Activated T-cell treated with anti-CD3 and anti-CD28 coated beads, Interleukin-2, amount 50 U/mL, for 72 hours (primary cell): ENCODE data around the gene SMARCA2. TPM values are rescaled to one million over a fixed set of nuclear protein-coding genes. Genes with fewer than 3 reads are reported as not detected.

Experiments used
- ATAC-seq, 2 donors: fragments of 150-1000 bp; cut with Tn5 transposase; replicated peaks in 1 of 2; 2 replicates each; pipeline ENCODE4 v1.10.0; 2021; ENCODE audit warnings: moderate library complexity in 2 of 2, mild to moderate bottlenecking in 1 of 2
- DNase-seq, 2 donors: peaks; one replicate each; pipeline ENCODE4 v3.0.0; 2021 to 2022; ENCODE audit warnings: mixed read lengths in 1 of 2
- H3K27ac Mint-ChIP-seq: one replicate; pipeline ENCODE4 v1.8.0; 2022; ENCODE audit warnings: mild to moderate bottlenecking, moderate library complexity, mixed read lengths
- H3K27me3 Mint-ChIP-seq: one replicate; pipeline ENCODE4 v1.8.0; 2022; ENCODE audit warnings: low read depth, mixed read lengths
- H3K36me3 Mint-ChIP-seq, 2 donors: one replicate each; pipeline ENCODE4 v1.8.0; 2022; ENCODE audit warnings: mixed read lengths in 2 of 2, mild to moderate bottlenecking in 1 of 2; ENCODE audit not compliant: insufficient read depth in 2 of 2
- H3K4me1 Mint-ChIP-seq: one replicate; pipeline ENCODE4 v1.8.0; 2022; ENCODE audit warnings: low read depth, mixed read lengths
- H3K4me3 Mint-ChIP-seq, 2 donors: one replicate each; pipeline ENCODE4 v1.8.0; 2022; ENCODE audit warnings: mild to moderate bottlenecking in 2 of 2, mixed read lengths in 2 of 2, moderate library complexity in 2 of 2
- H3K9me3 Mint-ChIP-seq, 2 donors: one replicate each; pipeline ENCODE4 v1.8.0; 2022; ENCODE audit warnings: mixed read lengths in 2 of 2
- total RNA-seq, 2 donors: library from RNA; stranded (reverse); gene quantifications; one replicate each; pipeline ENCODE4 v1.2.3, GENCODE V29; 2022

The SMARCA2 gene
- total RNA-seq, 2 donors from 2014 or later, result 117 to 120 TPM

DNA sequence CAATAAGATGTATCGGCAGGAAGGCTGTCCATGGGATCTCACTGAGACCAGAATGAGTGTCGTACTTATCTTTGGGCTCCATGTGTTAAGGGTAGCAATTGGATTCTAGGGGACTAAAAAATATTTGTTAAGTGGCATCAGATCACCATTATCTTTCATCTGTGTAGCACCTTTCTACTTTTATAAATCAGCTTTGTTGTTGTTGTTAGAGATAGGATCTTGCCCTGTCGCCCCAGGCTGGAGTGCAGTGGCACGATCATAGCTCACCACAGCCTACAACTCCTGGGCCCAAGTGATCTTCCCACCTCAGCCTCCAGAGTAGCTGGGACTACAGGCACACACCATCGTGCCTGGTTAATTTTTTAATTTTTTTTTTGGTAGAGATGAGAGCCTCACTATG lies 220.5 kb downstream of the SMARCA2 start:
- no peaks in the 10 kb centered on the region for H3K36me3 Mint-ChIP-seq
- H3K27ac Mint-ChIP-seq, result no peak overlapping the region
- no peaks in the 10 kb centered on the region for H3K9me3 Mint-ChIP-seq
- peaks cover 15% of the 10 kb centered on the region for H3K27me3 Mint-ChIP-seq
- no peak for ATAC-seq
- H3K4me3 Mint-ChIP-seq, result no peak overlapping the region
- no peaks in the 10 kb centered on the region for H3K4me1 Mint-ChIP-seq
- DNase-seq, result no peak

DNA sequence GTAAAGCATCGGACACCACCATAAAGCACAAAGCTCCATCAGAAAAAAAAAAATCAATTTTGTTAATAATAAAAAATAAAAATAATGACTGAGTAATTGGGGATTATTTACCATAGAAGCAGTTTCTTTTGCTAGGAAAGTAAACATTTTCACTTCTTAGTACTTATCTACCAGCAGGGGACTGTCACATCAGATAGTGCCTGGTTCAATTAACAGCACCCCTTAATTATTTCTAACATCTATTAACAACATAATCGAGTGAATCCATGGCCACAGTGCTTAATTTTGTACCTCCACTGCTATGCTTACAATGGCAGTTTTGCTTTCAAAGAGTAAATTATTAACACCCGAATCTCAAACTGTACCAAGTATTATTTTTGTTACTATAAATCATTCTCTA lies 221.7 kb downstream of the SMARCA2 start:
- H3K4me3 Mint-ChIP-seq, result no peak overlapping the region
- ATAC-seq (no peak), DNase-seq (no peak)
- peaks cover 6% of the 10 kb centered on the region for H3K4me1 Mint-ChIP-seq
- H3K36me3 Mint-ChIP-seq, result no peaks in the 10 kb centered on the region
- peaks cover 15% of the 10 kb centered on the region for H3K27me3 Mint-ChIP-seq
- no peaks in the 10 kb centered on the region for H3K9me3 Mint-ChIP-seq
- H3K27ac Mint-ChIP-seq, result no peak overlapping the region

DNA sequence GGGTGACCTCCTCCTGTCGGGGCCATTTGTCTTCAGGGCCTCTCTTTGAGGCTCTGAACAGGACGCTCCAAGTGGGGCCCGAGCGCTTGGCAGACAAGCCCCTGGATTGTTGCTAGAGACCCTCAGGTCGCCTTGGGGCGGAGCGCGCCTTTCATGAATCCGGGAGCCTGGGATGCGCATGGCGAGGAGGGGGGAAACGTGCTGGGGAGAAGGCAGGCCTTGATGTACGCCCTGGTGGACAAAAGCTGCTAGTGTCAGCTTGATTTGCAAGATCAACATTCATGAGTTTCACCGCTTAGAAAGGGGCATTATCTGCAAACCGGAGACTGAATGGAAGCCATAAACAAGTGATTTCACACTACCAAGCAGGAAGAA lies 226.3 kb downstream of the SMARCA2 start:
- peak overlapping the region; percentile 85 to 88 for H3K4me3 Mint-ChIP-seq
- H3K9me3 Mint-ChIP-seq, result peaks cover 0 to 2% of the 10 kb centered on the region in 2 donors
- no peak overlapping the region for H3K27ac Mint-ChIP-seq
- H3K4me1 Mint-ChIP-seq, result peaks cover 19% of the 10 kb centered on the region
- ATAC-seq, result peak; percentile 7 to 14
- DNase-seq, result no peak
- peaks cover 34% of the 10 kb centered on the region for H3K27me3 Mint-ChIP-seq
- peaks cover 0 to 2% of the 10 kb centered on the region in 2 donors for H3K36me3 Mint-ChIP-seq

DNA sequence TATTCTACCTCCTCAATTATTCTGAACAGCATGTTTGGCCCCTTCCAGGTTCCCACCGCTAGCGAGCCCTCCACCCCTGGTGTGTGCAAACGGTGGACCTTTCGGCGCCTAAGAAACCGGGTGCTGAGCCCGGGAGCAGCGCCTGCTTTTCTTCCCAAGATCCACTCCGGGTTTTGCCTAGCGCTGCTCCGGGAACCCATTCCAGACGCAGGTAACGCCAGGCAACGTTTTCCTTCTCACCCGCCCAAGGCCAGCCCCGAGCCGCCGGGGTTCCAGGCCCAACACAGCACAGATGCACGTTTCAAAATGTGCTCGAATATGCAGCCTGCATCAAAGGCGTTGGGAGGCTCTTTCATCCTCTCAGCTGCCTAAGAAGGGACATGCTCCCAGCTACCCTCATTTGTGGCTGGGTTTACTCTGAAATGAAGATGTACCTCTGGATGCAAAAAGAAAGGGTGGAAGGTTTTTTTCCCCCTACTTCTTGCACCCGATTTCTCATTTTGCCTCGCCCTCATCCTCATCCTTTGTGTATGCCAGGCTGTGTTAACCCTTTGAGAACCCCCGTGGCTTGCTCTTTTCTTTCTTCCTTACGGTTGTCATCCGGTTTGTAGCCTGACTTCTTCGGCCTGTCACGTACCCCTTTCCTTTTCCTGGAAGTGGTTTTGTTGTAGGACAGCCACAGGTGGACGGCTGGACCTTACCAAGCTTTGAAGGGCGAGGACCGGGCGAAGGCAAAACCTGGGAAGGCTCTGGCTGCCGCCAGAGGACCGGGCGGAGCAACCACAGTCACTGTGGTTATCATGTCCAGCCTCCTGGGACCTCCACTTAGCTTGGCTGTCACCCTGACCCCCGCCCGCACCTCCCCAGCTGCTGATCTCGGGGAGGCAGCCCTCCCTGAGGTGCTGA lies 226.9 kb downstream of the SMARCA2 start:
- Mint-ChIP-seq H3K27me3 (peaks cover 34% of the 10 kb centered on the region), H3K4me1 (peaks cover 19% of the 10 kb centered on the region), H3K36me3 (peaks cover 0 to 2% of the 10 kb centered on the region in 2 donors), H3K27ac (no peak overlapping the region), H3K4me3 (peak overlapping the region; percentile 85 to 88), H3K9me3 (peaks cover 0 to 2% of the 10 kb centered on the region in 2 donors)
- ATAC-seq (peak; percentile 86 to 91), DNase-seq (peak; percentile 66 to 76)

DNA sequence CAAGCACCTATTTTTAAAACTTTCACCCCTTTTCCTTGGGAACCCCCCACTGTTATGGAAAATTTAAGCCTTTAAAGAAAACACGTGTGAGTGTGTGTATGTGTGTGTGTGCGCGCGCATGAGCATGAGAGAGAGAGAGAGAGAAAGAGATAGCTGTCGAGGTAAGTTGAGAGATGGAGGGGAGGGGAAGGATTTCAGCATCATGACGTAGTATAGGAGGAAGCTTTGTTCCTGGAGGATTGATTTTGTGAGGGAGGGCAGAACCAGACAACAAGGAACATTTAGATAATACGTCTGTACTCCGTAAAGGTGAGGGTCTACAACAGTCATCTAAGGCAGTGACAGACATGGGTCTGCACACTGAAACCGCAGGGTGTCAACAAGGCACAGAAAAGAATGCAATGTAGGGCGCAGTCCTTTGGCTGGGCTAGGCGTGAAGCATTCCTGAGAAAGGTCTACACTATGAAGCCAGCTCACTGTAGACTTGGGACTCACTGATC lies 227.7 kb downstream of the SMARCA2 start:
- no peak overlapping the region for H3K27ac Mint-ChIP-seq
- peaks cover 0 to 2% of the 10 kb centered on the region in 2 donors for H3K9me3 Mint-ChIP-seq
- H3K36me3 Mint-ChIP-seq, result peaks cover 0 to 2% of the 10 kb centered on the region in 2 donors
- H3K27me3 Mint-ChIP-seq, result peaks cover 34% of the 10 kb centered on the region
- peak overlapping the region; percentile 85 to 88 for H3K4me3 Mint-ChIP-seq
- ATAC-seq, result no peak
- H3K4me1 Mint-ChIP-seq, result peaks cover 19% of the 10 kb centered on the region
- DNase-seq, result no peak
